HEK293T (cell line): ENCODE results near the gene C1QTNF3.

Source experiments
- BHLHE40 ChIP-seq: fragments of 450-650 bp; IDR thresholded peaks from 2 replicates; pipeline ENCODE4 v1.6.1; 2016; ENCODE audit warnings: mild to moderate bottlenecking, moderate library complexity, borderline replicate concordance
- ELF4 ChIP-seq: fragments of 450-650 bp; IDR thresholded peaks from 2 replicates; pipeline ENCODE4 v1.6.1; 2017; ENCODE audit warnings: antibody characterized with exemption
- FOXK2 ChIP-seq: fragments of 450-650 bp; IDR thresholded peaks from 2 replicates; pipeline ENCODE4 v1.6.1; 2016; ENCODE audit warnings: mild to moderate bottlenecking
- FOXM1 ChIP-seq: fragments of 450-650 bp; IDR thresholded peaks from 2 replicates; pipeline ENCODE4 v1.6.1; 2017; ENCODE audit warnings: mild to moderate bottlenecking, borderline replicate concordance
- NFRKB ChIP-seq: fragments of 450-650 bp; IDR thresholded peaks from 2 replicates; pipeline ENCODE4 v1.6.1; 2016; ENCODE audit warnings: mild to moderate bottlenecking, moderate library complexity
- PKNOX1 ChIP-seq: fragments of 450-650 bp; IDR thresholded peaks from 2 replicates; pipeline ENCODE4 v1.6.1; 2016
- SP1 ChIP-seq: fragments of 450-650 bp; IDR thresholded peaks from 2 replicates; pipeline ENCODE4 v1.6.1; 2017
- ZNF384 ChIP-seq: fragments of 450-650 bp; IDR thresholded peaks from 2 replicates; pipeline ENCODE4 v1.6.1; 2016

DNA sequence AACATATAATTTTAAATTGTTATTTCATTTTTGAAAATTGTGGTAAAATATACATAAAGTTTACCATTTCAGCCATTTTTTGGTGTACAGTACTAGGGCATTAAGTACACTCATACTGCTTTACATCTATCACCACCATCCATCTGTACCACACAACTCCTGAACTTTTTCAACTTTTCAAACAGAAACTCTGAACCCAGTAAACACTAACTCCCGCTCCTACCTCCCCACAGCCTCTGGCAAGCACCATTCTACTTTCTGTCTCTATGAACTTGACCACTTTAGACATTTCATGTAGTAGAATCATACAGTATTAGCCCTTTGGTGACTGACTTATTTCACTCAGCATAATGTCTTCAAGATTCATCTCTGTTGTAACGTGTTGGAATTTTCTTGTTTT, 50.1 kb downstream of the C1QTNF3 start:
- no peak for TF ChIP-seq FOXK2
- no peak for TF ChIP-seq ZNF384
- TF ChIP-seq FOXM1 = no peak
- TF ChIP-seq SP1 = no peak
- TF ChIP-seq BHLHE40 = no peak
- TF ChIP-seq ELF4 = no peak
- TF ChIP-seq PKNOX1 = no peak
- no peak for TF ChIP-seq NFRKB
